ENCODE data around the gene CD300LB.

DNA sequence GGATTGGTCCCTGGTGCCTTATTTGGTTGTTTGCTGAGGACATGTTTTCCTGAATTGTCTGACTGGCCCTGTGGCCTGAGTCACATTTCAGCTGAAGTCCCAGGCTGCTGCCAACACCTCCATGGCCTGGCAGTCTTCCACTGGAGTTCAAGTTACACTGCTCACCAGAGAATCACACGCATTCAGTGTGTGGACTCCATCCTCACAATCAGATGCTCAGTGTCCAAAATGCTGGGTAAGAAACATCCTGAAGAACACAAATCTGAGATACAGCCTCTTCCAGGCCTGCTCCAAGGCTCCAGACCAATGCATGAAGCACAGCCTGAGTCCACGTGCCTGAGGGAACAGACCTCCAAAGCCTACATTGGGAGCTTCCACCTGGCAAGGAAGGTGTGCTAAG is 19.2 kb downstream of the CD300LB start:
- no peak for TF ChIP-seq POLR2AphosphoS5 (IDR thresholded peaks at IDR 0.05)
- TF ChIP-seq, protein P1, sequence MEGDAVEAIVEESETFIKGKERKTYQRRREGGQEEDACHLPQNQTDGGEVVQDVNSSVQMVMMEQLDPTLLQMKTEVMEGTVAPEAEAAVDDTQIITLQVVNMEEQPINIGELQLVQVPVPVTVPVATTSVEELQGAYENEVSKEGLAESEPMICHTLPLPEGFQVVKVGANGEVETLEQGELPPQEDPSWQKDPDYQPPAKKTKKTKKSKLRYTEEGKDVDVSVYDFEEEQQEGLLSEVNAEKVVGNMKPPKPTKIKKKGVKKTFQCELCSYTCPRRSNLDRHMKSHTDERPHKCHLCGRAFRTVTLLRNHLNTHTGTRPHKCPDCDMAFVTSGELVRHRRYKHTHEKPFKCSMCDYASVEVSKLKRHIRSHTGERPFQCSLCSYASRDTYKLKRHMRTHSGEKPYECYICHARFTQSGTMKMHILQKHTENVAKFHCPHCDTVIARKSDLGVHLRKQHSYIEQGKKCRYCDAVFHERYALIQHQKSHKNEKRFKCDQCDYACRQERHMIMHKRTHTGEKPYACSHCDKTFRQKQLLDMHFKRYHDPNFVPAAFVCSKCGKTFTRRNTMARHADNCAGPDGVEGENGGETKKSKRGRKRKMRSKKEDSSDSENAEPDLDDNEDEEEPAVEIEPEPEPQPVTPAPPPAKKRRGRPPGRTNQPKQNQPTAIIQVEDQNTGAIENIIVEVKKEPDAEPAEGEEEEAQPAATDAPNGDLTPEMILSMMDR (IDR thresholded peaks at IDR 0.05) = no peak
- no peak for TF ChIP-seq EP300 (IDR thresholded peaks at IDR 0.05)

Measured in stomach (tissue), 4 donors.